HEK293 (cell line): ENCODE data around the gene IFNAR1.

Source experiments
- EGR2 ChIP-seq: fragments of 450-650 bp; formaldehyde crosslinking; IDR thresholded peaks from 2 replicates; pipeline ENCODE4 v1.5.1; 2016; ENCODE audit warnings: low read depth, missing biosample characterization, missing genetic modification characterization
- KLF9 ChIP-seq: fragments of 450-650 bp; formaldehyde crosslinking; IDR thresholded peaks from 2 replicates; pipeline ENCODE4 v1.5.1; 2016; ENCODE audit warnings: missing biosample characterization, missing genetic modification characterization, low read depth
- ZBTB7A ChIP-seq: fragments of 450-650 bp; formaldehyde crosslinking; IDR thresholded peaks from 2 replicates; pipeline ENCODE4 v1.5.1; 2016; ENCODE audit warnings: low read depth, missing biosample characterization, missing genetic modification characterization
- ZNF239 ChIP-seq: fragments of 450-650 bp; formaldehyde crosslinking; IDR thresholded peaks from 2 replicates; pipeline ENCODE4 v1.5.1; 2016; ENCODE audit warnings: missing biosample characterization, missing genetic modification characterization
- ZNF24 ChIP-seq: fragments of 450-650 bp; formaldehyde crosslinking; IDR thresholded peaks from 2 replicates; pipeline ENCODE4 v1.5.1; 2016; ENCODE audit warnings: missing biosample characterization, missing genetic modification characterization
- ZNF423 ChIP-seq: fragments of 450-650 bp; formaldehyde crosslinking; IDR thresholded peaks from 2 replicates; pipeline ENCODE4 v1.5.1; 2016; ENCODE audit warnings: missing biosample characterization, missing genetic modification characterization
- ZNF654 ChIP-seq: fragments of 450-650 bp; formaldehyde crosslinking; IDR thresholded peaks from 2 replicates; pipeline ENCODE4 v1.5.1; 2016; ENCODE audit warnings: low read depth, missing biosample characterization, missing genetic modification characterization
- TF ChIP-seq, protein P1 (sequence below): fragments of 450-650 bp; formaldehyde crosslinking; IDR thresholded peaks from 2 replicates; pipeline ENCODE4 v1.5.1; 2016; ENCODE audit warnings: missing biosample characterization, missing genetic modification characterization
- TF ChIP-seq, protein P2 (sequence below): fragments of 450-650 bp; formaldehyde crosslinking; IDR thresholded peaks from 2 replicates; pipeline ENCODE4 v1.5.1; 2016; ENCODE audit warnings: missing biosample characterization, missing genetic modification characterization, borderline replicate concordance

GRCh38 chr21:33395891-33396331, 71.1 kb downstream of the IFNAR1 start:
- TF ChIP-seq, protein P1, sequence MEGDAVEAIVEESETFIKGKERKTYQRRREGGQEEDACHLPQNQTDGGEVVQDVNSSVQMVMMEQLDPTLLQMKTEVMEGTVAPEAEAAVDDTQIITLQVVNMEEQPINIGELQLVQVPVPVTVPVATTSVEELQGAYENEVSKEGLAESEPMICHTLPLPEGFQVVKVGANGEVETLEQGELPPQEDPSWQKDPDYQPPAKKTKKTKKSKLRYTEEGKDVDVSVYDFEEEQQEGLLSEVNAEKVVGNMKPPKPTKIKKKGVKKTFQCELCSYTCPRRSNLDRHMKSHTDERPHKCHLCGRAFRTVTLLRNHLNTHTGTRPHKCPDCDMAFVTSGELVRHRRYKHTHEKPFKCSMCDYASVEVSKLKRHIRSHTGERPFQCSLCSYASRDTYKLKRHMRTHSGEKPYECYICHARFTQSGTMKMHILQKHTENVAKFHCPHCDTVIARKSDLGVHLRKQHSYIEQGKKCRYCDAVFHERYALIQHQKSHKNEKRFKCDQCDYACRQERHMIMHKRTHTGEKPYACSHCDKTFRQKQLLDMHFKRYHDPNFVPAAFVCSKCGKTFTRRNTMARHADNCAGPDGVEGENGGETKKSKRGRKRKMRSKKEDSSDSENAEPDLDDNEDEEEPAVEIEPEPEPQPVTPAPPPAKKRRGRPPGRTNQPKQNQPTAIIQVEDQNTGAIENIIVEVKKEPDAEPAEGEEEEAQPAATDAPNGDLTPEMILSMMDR (tag by site-specific recombination), result no peak
- TF ChIP-seq ZBTB7A (tag by site-specific recombination), result no peak
- no peak for TF ChIP-seq ZNF24 (tag by site-specific recombination)
- no peak for TF ChIP-seq ZNF423 (tag by site-specific recombination)
- TF ChIP-seq ZNF239 (tag by site-specific recombination), result no peak
- TF ChIP-seq, protein P2, sequence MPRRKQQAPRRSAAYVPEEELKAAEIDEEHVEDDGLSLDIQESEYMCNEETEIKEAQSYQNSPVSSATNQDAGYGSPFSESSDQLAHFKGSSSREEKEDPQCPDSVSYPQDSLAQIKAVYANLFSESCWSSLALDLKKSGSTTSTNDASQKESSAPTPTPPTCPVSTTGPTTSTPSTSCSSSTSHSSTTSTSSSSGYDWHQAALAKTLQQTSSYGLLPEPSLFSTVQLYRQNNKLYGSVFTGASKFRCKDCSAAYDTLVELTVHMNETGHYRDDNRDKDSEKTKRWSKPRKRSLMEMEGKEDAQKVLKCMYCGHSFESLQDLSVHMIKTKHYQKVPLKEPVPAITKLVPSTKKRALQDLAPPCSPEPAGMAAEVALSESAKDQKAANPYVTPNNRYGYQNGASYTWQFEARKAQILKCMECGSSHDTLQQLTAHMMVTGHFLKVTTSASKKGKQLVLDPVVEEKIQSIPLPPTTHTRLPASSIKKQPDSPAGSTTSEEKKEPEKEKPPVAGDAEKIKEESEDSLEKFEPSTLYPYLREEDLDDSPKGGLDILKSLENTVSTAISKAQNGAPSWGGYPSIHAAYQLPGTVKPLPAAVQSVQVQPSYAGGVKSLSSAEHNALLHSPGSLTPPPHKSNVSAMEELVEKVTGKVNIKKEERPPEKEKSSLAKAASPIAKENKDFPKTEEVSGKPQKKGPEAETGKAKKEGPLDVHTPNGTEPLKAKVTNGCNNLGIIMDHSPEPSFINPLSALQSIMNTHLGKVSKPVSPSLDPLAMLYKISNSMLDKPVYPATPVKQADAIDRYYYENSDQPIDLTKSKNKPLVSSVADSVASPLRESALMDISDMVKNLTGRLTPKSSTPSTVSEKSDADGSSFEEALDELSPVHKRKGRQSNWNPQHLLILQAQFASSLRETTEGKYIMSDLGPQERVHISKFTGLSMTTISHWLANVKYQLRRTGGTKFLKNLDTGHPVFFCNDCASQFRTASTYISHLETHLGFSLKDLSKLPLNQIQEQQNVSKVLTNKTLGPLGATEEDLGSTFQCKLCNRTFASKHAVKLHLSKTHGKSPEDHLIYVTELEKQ (tag by site-specific recombination), result no peak
- no peak for TF ChIP-seq KLF9 (tag by site-specific recombination)
- no peak for TF ChIP-seq ZNF654 (tag by site-specific recombination)
- no peak for TF ChIP-seq EGR2
